ENCODE results near the gene LMNA.
"Not testable (repeated sequence)": the region's sequence is repeated elsewhere in the genome, so short reads cannot be mapped to it uniquely, and the experiment has no call there.

Gene LMNA

DNA sequence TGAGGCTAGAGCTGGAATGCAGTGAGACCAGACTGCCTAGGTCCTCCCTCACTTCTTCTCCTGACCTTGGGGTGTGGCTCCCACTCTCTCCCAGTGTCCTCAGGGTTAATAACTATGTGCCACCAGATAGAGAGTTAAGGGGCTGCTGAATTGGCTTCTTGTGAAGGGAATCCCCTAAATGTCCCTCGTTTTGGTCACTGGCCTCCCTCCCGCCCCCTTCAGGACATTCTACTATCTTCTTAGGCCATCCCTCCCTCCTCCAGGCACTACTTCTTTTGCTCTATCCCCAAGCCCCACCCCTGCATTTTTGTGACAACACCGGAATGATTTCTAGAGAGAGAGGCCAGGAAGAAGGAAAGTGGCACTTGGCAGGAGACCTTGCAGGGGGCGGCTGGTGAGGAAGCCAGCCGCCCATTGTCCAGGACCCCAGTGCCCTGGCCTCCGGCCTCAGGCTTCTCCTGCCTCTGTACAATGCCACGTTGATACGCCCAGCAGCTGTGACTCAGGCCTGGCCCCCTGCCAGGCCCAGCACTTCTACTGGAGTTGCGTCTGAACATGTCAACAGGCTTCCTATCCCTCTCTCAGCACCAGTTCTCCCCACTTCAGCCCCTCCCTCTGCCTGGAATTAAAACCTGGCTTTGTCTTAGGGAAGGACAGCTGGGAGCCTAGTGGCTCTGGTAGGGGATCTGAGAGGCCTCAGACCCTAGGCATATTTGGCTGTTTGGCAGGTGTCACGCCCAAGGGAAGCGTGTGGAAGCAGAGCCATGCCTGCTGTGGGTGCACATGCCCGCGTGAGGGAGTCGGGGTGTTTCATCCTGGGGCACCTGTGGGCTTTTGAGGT is 9.1 kb downstream of the LMNA start:
- DNase-seq, result peak; percentile 63

GRCh38 chr1:156124557-156125483 is 10.3 kb downstream of the LMNA start:
- DNase-seq, result peak; percentile 22

DNA sequence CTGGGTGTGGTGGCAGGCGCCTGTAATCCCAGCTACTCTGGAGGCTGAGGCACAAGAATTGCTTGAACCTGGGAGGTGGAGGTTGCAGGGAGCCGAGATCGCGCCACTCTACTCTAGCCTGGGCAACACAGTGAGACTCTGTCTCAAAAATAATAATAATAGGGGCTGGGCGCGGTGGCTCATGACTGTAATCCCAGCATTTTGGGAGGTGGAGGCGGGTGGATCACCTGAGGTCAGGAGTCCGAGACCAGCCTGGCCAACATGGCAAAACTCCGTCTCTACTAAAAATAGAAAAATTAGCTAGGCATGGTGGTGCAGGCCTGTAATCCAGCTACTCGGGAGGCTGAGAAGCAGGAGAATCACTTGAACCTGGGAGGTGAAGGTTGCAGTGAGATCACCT is 11.0 kb downstream of the LMNA start:
- DNase-seq, result not testable (repeated sequence)

DNA sequence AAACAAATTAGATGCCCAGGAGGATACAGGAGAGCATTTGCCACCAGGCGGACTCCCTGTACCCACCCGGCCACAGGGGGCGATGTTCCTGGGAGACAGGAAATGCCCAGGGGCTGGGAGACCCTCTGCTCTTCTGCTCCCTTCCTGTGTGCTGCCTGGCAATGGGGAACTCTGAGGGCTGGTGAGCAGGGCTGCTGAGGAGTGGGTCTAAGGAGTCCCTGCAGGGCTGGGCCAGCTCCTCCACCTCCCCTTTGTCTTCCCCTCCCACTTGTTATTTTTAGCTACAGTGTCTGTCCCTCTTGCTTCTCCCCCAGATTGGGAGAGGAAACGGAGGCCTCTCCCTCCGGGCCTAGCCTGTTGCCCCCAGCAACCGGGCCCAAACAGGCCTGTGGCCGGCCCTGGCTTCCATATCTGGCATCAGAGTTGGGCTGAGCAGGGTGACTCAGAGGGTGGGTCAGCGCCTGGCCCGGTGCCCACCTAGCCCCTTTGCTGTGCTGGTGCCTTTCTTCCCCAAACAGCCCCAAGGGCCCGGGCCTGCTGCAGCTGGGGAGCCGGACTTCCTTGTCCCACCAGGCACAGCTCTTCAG is 11.6 kb downstream of the LMNA start:
- peak; percentile 64 for DNase-seq

GRCh38 chr1:156126630-156127534 is 12.4 kb downstream of the LMNA start:
- DNase-seq, result peak; percentile 77

- no peak for DNase-seq
These were observed 13.8 kb downstream of the LMNA start for GRCh38 chr1:156128308-156128653.

DNA sequence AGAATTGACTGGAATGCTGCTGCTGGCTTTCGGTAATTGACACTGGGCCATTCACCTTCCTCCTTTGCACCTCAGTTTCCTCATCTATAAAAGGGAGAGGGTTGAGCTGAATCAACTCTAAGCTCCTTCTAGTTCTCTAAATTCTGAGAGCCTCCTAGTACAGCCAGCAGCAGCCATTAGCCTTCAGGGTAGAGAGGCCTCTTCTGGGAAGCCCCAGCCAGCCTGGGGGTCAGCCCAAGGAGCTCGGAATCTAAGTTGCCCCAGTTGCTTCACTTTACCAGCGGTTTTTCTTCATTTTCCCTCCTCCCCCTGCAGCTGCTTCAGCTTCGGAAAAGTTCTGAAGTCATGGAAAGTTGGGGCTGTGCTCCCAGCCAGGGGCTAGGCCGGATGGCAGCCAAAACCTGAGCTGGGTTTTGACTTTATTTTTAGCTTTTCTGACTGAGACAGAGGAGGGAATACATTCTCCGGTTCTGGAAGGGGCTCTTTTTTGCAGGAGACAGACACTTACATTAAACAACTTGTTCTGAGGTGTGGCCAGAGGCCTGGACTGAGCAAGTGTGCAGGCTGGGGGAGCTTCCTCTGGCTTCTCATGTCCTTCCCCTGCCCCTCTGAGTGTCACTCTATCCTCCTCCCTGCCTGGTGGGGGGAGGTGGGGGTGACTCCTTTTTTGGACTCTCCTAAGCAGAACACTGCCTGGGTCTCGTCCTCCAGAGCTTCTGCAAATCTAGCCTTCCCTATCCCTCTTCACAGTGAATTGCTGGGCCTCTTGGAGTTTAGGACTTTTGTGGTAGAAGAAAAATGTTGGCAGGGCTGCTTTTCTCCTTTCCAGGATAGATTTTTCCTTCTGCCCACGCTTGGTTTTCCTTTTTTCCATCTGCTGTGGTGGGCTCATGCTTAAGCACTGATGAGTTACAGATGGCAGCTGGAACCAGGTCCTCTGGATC is 14.4 kb downstream of the LMNA start:
- no peak for DNase-seq

- peak; percentile 72 for DNase-seq
These were observed 15.4 kb downstream of the LMNA start for GRCh38 chr1:156129687-156130577.

DNA sequence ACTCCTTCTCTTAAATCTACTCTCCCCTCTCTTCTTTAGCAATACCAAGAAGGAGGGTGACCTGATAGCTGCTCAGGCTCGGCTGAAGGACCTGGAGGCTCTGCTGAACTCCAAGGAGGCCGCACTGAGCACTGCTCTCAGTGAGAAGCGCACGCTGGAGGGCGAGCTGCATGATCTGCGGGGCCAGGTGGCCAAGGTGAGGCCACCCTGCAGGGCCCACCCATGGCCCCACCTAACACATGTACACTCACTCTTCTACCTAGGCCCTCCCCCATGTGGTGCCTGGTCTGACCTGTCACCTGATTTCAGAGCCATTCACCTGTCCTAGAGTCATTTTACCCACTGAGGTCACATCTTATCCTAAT is 16.0 kb downstream of the LMNA start:
- DNase-seq, result no peak

GRCh38 chr1:156134716-156135435 is 20.4 kb downstream of the LMNA start:
- no peak for DNase-seq

- no peak for DNase-seq
These were observed 21.7 kb downstream of the LMNA start for GRCh38 chr1:156135930-156136871.

DNA sequence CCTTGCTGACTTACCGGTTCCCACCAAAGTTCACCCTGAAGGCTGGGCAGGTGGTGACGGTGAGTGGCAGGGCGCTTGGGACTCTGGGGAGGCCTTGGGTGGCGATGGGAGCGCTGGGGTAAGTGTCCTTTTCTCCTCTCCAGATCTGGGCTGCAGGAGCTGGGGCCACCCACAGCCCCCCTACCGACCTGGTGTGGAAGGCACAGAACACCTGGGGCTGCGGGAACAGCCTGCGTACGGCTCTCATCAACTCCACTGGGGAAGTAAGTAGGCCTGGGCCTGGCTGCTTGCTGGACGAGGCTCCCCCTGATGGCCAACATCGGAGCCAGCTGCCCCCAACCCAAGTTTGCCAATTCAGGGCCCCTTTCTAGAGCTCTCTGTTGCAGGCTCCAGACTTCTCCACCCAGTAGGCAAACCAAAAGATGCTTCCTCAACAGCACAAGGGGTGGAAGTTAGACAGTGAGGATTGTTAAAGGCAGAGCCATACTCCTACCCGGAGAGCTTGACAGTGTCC is 22.5 kb downstream of the LMNA start:
- DNase-seq, result no peak

GRCh38 chr1:156138458-156138867 is 24.0 kb downstream of the LMNA start:
- no peak for DNase-seq

GRCh38 chr1:156140879-156141707 is 26.6 kb downstream of the LMNA start:
- DNase-seq, result no peak

GRCh38 chr1:156143765-156144489 is 29.4 kb downstream of the LMNA start:
- no peak for DNase-seq

- no peak for DNase-seq
These were observed 30.2 kb downstream of the LMNA start for GRCh38 chr1:156144742-156145141.

DNA sequence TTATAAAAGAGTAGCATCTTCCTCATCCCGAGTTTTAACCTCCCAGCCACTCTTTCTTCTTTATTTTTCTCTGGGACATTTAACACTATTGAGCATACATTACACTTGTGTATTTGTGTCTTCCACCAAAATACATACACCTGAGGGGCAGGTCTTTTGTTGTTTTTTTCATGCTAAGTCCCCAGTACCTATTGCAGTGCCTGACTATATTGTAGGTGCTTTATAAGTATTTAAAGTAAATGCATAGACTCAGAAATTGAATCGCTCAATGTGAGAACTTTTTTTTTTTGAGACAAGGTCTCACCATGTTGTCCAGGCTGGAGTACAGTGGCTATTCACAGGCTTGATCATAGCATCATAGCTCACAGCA is 31.1 kb downstream of the LMNA start:
- DNase-seq, result no peak

All from activated gamma-delta T cell treated with Interleukin-2 at 50 U/mL for 16 hours (primary cell).